HG03571 (cell line): Measurements from ENCODE around the gene RABL3.
"Not testable (repeated sequence)": the region's sequence is repeated elsewhere in the genome, so short reads cannot be mapped to it uniquely, and the experiment has no call there.

ENCODE experiments used
- ATAC-seq: cut with Tn5 transposase; IDR thresholded peaks from one replicate; pipeline ENCODE4 v1.9.1; 2021; ENCODE audit not compliant: unreplicated experiment

The RABL3 gene

GRCh38 chr3:120745466-120745865 is 3.1 kb upstream of the RABL3 start:
- no peak for ATAC-seq

GRCh38 chr3:120743556-120744195 is 1.4 kb upstream of the RABL3 start:
- no peak for ATAC-seq

GRCh38 chr3:120742849-120743365 is 591 bp upstream of the RABL3 start:
- ATAC-seq, result peak; percentile 18

- ATAC-seq, result peak; percentile 12
Measured at GRCh38 chr3:120741837-120742197, 499 bp downstream of the RABL3 start.

GRCh38 chr3:120741320-120741719 is 996 bp downstream of the RABL3 start:
- no peak for ATAC-seq

- ATAC-seq, result not testable (repeated sequence)
Measured at GRCh38 chr3:120738006-120738405, 4.3 kb downstream of the RABL3 start.

GRCh38 chr3:120730576-120731542 is 11.5 kb downstream of the RABL3 start:
- ATAC-seq, result no peak

GRCh38 chr3:120726791-120727190 is 15.5 kb downstream of the RABL3 start:
- ATAC-seq, result no peak

- not testable (repeated sequence) for ATAC-seq
Measured at GRCh38 chr3:120719167-120719834, 23.0 kb downstream of the RABL3 start.

- ATAC-seq, result no peak
Measured at GRCh38 chr3:120713262-120713661, 29.1 kb downstream of the RABL3 start.

- ATAC-seq, result no peak
Measured at GRCh38 chr3:120710369-120710768, 31.9 kb downstream of the RABL3 start.

- ATAC-seq, result no peak
Measured at GRCh38 chr3:120708408-120708807, 33.9 kb downstream of the RABL3 start.

GRCh38 chr3:120706950-120707349 is 35.4 kb downstream of the RABL3 start:
- ATAC-seq, result no peak

GRCh38 chr3:120705884-120706582 is 36.3 kb downstream of the RABL3 start:
- no peak for ATAC-seq

- no peak for ATAC-seq
Measured at GRCh38 chr3:120699333-120699732, 43.0 kb downstream of the RABL3 start.

- no peak for ATAC-seq
Measured at GRCh38 chr3:120693439-120694171, 48.7 kb downstream of the RABL3 start.

- no peak for ATAC-seq
Measured at GRCh38 chr3:120689395-120689794, 52.9 kb downstream of the RABL3 start.

GRCh38 chr3:120688121-120688520 is 54.2 kb downstream of the RABL3 start:
- ATAC-seq, result peak; percentile 99

GRCh38 chr3:120685411-120685810 is 56.9 kb downstream of the RABL3 start:
- no peak for ATAC-seq

GRCh38 chr3:120684896-120685295 is 57.4 kb downstream of the RABL3 start:
- no peak for ATAC-seq
